ENCODE results near the gene ACSL4. TPM values are rescaled to one million over a fixed set of nuclear protein-coding genes. Genes with fewer than 3 reads are reported as not detected.
"Not testable (repeated sequence)": the region's sequence is repeated elsewhere in the genome, so short reads cannot be mapped to it uniquely, and the experiment has no call there.

Gene ACSL4
- total and polyA plus RNA-seq, 7 experiments from 2014 or later: 6.6 to 43.9 (median 20.9) TPM

- CTCF ChIA-PET: no interaction called here
These were observed 16.1 kb upstream of the ACSL4 start for GRCh38 chrX:109749207-109749606.

GRCh38 chrX:109747681-109748080 lies 14.6 kb upstream of the ACSL4 start:
- no peaks in the 10 kb centered on the region for H3K4me1 ChIP-seq (ENCODE audit: control insufficient read depth in 2 of 2, insufficient read depth in 2 of 2, low read length in 2 of 2)
- no peaks in the 10 kb centered on the region for H3K36me3 ChIP-seq (ENCODE audit: control insufficient read depth in 2 of 3, insufficient read depth in 3 of 3, low read length in 3 of 3)
- H3K27me3 Mint-ChIP-seq: no peaks in the 10 kb centered on the region
- H3K36me3 Mint-ChIP-seq: no peaks in the 10 kb centered on the region
- ATAC-seq: no peak
- no peaks in the 10 kb centered on the region for H3K4me1 Mint-ChIP-seq
- no peak overlapping the region for H3K4me3 ChIP-seq (ENCODE audit: low read length)
- no peaks in the 10 kb centered on the region for H3K27me3 ChIP-seq (ENCODE audit: control insufficient read depth in 2 of 2, insufficient read depth in 2 of 2, low read length in 2 of 2)
- DNase-seq: no peak
- H3K27ac Mint-ChIP-seq: no peak overlapping the region
- no peaks in the 10 kb centered on the region for H3K9me3 Mint-ChIP-seq
- no peaks in the 10 kb centered on the region for H3K9me3 ChIP-seq (ENCODE audit: control insufficient read depth in 2 of 3, low read length in 3 of 3)
- no peak overlapping the region for H3K27ac ChIP-seq (ENCODE audit: low read depth, low read length)
- ChIA-PET POLR2A (no interaction called here), CTCF (no interaction called here)
- no peak overlapping the region for H3K4me3 Mint-ChIP-seq
- intact Hi-C loops (cut with micrococcal nuclease): no loop called here

More at GRCh38 chrX:109749207-109749606, 16.1 kb upstream of the ACSL4 start:
- H3K36me3 Mint-ChIP-seq: no peaks in the 10 kb centered on the region
- H3K4me1 Mint-ChIP-seq: no peaks in the 10 kb centered on the region
- H3K4me3 Mint-ChIP-seq: no peak overlapping the region
- Histone ChIP-seq H3K27ac (ENCODE audit: low read depth, low read length) (no peak overlapping the region), H3K9me3 (ENCODE audit: control insufficient read depth in 2 of 3, low read length in 3 of 3) (no peaks in the 10 kb centered on the region), H3K36me3 (ENCODE audit: control insufficient read depth in 2 of 3, insufficient read depth in 3 of 3, low read length in 3 of 3) (no peaks in the 10 kb centered on the region), H3K4me3 (ENCODE audit: low read length) (no peak overlapping the region), H3K27me3 (ENCODE audit: control insufficient read depth in 2 of 2, insufficient read depth in 2 of 2, low read length in 2 of 2) (no peaks in the 10 kb centered on the region), H3K4me1 (ENCODE audit: control insufficient read depth in 2 of 2, insufficient read depth in 2 of 2, low read length in 2 of 2) (no peaks in the 10 kb centered on the region)
- intact Hi-C loops (cut with micrococcal nuclease): no loop called here
- ATAC-seq (no peak), DNase-seq (no peak)
- H3K27ac Mint-ChIP-seq: no peak overlapping the region
- no peaks in the 10 kb centered on the region for H3K27me3 Mint-ChIP-seq
- H3K9me3 Mint-ChIP-seq: peaks cover 0 to 3% (median 0%) of the 10 kb centered on the region in 11 donors
- POLR2A ChIA-PET: no interaction called here

DNA sequence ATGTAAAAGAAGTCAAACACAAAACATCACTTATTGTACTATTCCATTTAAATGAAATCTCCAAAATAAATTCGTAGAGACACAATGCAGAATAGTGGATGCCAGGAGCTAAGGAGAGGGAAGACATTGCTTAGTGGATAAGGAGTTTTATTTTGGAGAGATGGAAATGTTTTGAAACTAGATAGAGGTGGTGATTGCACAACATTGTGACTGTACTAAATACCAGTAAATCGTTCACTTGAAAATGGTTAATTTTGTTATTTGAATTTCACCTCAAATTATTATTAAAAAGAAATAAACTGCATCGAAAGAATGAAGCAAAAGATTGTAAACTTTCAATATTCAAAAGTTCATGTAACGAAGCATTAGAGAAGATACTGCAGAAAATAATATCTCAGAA lies 9.7 kb upstream of the ACSL4 start:
- Mint-ChIP-seq H3K36me3 (no peaks in the 10 kb centered on the region), H3K9me3 (no peaks in the 10 kb centered on the region), H3K27ac (no peak overlapping the region), H3K27me3 (no peaks in the 10 kb centered on the region), H3K4me1 (peaks cover 0 to 1% (median 0%) of the 10 kb centered on the region in 7 donors), H3K4me3 (no peak overlapping the region)
- intact Hi-C loops (cut with micrococcal nuclease): no loop called here
- Histone ChIP-seq H3K9me3 (ENCODE audit: control insufficient read depth in 2 of 3, low read length in 3 of 3) (no peaks in the 10 kb centered on the region), H3K4me3 (ENCODE audit: low read length) (no peak overlapping the region), H3K27ac (ENCODE audit: low read depth, low read length) (no peak overlapping the region), H3K27me3 (ENCODE audit: control insufficient read depth in 2 of 2, insufficient read depth in 2 of 2, low read length in 2 of 2) (no peaks in the 10 kb centered on the region), H3K4me1 (ENCODE audit: control insufficient read depth in 2 of 2, insufficient read depth in 2 of 2, low read length in 2 of 2) (no peaks in the 10 kb centered on the region), H3K36me3 (ENCODE audit: control insufficient read depth in 2 of 3, insufficient read depth in 3 of 3, low read length in 3 of 3) (no peaks in the 10 kb centered on the region)
- DNase-seq (no peak), ATAC-seq (no peak)
- ChIA-PET POLR2A (no interaction called here), CTCF (no interaction called here)

DNA sequence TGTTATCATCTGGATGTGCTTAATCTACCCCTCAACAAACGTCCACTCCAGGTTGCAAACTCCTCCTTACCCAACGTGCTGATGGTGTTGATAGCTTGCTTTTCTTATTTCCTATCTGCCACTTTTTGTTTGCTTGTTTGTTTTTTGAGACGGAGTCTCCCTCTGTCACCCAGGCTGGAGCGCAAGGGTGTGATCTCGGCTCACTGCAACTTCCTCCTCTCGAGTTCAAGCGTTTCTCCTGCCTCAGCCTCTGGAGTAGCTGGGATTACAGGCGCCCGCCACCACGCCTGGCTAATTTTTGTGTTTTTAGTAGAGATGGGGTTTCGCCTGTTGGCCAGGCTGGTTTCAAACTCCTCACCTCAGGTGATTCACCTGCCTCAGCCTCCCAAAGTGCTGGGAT lies 7.8 kb upstream of the ACSL4 start:
- H3K27me3 ChIP-seq (ENCODE audit: control insufficient read depth in 2 of 2, insufficient read depth in 2 of 2, low read length in 2 of 2); H3K27ac Mint-ChIP-seq; H3K4me3 Mint-ChIP-seq; intact Hi-C loops (cut with micrococcal nuclease); H3K9me3 Mint-ChIP-seq; H3K4me3 ChIP-seq (ENCODE audit: low read length); H3K27ac ChIP-seq (ENCODE audit: low read depth, low read length); CTCF ChIA-PET; H3K27me3 Mint-ChIP-seq; ATAC-seq; H3K36me3 Mint-ChIP-seq; H3K4me1 ChIP-seq (ENCODE audit: control insufficient read depth in 2 of 2, insufficient read depth in 2 of 2, low read length in 2 of 2); H3K36me3 ChIP-seq (ENCODE audit: control insufficient read depth in 2 of 3, insufficient read depth in 3 of 3, low read length in 3 of 3); H3K4me1 Mint-ChIP-seq; POLR2A ChIA-PET; H3K9me3 ChIP-seq (ENCODE audit: control insufficient read depth in 2 of 3, low read length in 3 of 3); DNase-seq: not testable (repeated sequence)

DNA sequence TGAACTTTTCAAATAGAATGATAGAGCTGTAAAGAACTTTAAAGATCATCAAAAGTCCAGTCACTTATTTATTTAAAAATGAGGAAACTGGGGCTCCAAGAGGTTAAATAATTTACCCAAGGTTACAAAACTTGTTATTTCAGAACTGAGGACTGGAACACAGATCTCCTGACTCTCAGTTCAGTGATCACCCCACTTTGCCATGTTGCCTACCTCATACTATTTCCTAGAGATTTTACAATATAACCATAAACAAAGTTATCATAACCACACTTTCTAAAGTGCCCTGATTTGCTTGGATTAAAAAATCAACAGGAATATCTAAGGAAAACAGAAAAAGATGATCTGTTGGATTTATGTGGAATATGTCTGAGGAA lies 7.4 kb upstream of the ACSL4 start:
- H3K27me3 ChIP-seq (ENCODE audit: control insufficient read depth in 2 of 2, insufficient read depth in 2 of 2, low read length in 2 of 2): no peaks in the 10 kb centered on the region
- no peaks in the 10 kb centered on the region for H3K36me3 ChIP-seq (ENCODE audit: control insufficient read depth in 2 of 3, insufficient read depth in 3 of 3, low read length in 3 of 3)
- no peaks in the 10 kb centered on the region for H3K4me1 ChIP-seq (ENCODE audit: control insufficient read depth in 2 of 2, insufficient read depth in 2 of 2, low read length in 2 of 2)
- H3K4me3 Mint-ChIP-seq: no peak overlapping the region
- ATAC-seq (no peak), DNase-seq (no peak)
- CTCF ChIA-PET: no interaction called here
- no peaks in the 10 kb centered on the region for H3K9me3 ChIP-seq (ENCODE audit: control insufficient read depth in 2 of 3, low read length in 3 of 3)
- no peak overlapping the region for H3K4me3 ChIP-seq (ENCODE audit: low read length)
- H3K4me1 Mint-ChIP-seq: peaks cover 0 to 2% (median 0%) of the 10 kb centered on the region in 7 donors
- no peaks in the 10 kb centered on the region for H3K9me3 Mint-ChIP-seq
- intact Hi-C loops (cut with micrococcal nuclease): no loop called here
- no peaks in the 10 kb centered on the region for H3K27me3 Mint-ChIP-seq
- no peak overlapping the region for H3K27ac Mint-ChIP-seq
- H3K27ac ChIP-seq (ENCODE audit: low read depth, low read length): no peak overlapping the region
- POLR2A ChIA-PET: no interaction called here
- peaks cover 0 to under 1% (median 0%) of the 10 kb centered on the region in 5 donors for H3K36me3 Mint-ChIP-seq

DNA sequence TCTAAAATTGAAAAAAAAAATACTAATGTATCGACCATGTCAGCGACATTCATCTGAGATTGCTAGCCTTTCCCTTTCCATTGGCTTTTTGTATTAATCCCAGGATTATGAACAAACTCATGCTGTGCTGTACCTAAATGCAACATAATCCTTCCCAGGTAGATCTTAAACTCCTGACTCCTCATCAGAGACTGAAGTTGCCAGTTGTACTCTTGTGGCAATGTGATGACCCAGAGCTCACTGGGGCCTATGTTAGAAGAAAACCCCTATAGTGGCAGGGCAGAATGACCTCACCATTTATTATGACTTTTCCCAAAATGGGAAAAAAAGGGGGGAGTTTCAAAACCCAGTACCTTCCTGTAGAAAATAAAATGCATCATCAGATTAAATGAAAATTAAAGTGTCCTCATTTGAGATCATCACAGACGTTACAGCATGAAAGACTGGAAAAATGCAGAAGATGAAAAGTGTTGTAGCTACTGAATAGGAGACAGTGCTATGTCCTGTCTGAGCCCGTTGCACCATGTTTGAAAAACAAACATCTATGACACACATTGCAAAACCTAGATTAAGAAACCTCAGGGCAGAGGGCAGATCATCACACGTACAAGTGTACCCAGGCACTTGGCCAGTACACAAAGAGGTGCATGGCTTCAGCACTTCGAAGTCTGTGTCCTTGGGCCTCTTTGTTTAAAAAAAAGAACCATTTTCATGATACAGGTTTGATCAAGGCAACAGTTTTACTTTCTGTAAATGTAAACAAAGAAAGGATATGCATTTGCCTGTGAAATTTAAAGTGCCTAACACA lies 6.8 kb upstream of the ACSL4 start:
- no peaks in the 10 kb centered on the region for H3K27me3 ChIP-seq (ENCODE audit: control insufficient read depth in 2 of 2, insufficient read depth in 2 of 2, low read length in 2 of 2)
- intact Hi-C loops (cut with micrococcal nuclease): loop anchor here (10.0 kb wide), 3 partner anchors 495 to 1945 kb away; partner anchors contain the start of genes ALG13 (in 1 of the 2), ATG4A (in 1 of the 2) and PSMD10 (in 1 of the 2)
- Mint-ChIP-seq H3K27me3 (no peaks in the 10 kb centered on the region), H3K4me3 (no peak overlapping the region), H3K4me1 (peaks cover 0 to 4% (median 0%) of the 10 kb centered on the region in 7 donors), H3K9me3 (no peaks in the 10 kb centered on the region), H3K27ac (peak overlapping the region in 1 of 9 donors; percentile 17), H3K36me3 (peaks cover 0 to 2% (median 0%) of the 10 kb centered on the region in 5 donors)
- H3K4me1 ChIP-seq (ENCODE audit: control insufficient read depth in 2 of 2, insufficient read depth in 2 of 2, low read length in 2 of 2): no peaks in the 10 kb centered on the region
- H3K27ac ChIP-seq (ENCODE audit: low read depth, low read length): no peak overlapping the region
- no peak overlapping the region for H3K4me3 ChIP-seq (ENCODE audit: low read length)
- ATAC-seq (peak; percentile 71), DNase-seq (no peak)
- H3K9me3 ChIP-seq (ENCODE audit: control insufficient read depth in 2 of 3, low read length in 3 of 3): no peaks in the 10 kb centered on the region
- no peaks in the 10 kb centered on the region for H3K36me3 ChIP-seq (ENCODE audit: control insufficient read depth in 2 of 3, insufficient read depth in 3 of 3, low read length in 3 of 3)
- ChIA-PET CTCF (no interaction called here), POLR2A (no interaction called here)
